ENCODE measurements around the gene GPR61.

GPR61 gene

GRCh38 chr1:109546311-109547109 lies 6.8 kb downstream of the GPR61 start:
- Mint-ChIP-seq H3K4me3 (peak overlapping the region; percentile 99), H3K36me3 (ENCODE audit: insufficient read depth) (peaks cover 16% of the 10 kb centered on the region), H3K27ac (ENCODE audit: low read depth) (peak overlapping the region; percentile 96), H3K27me3 (no peaks in the 10 kb centered on the region), H3K9me3 (no peaks in the 10 kb centered on the region), H3K4me1 (peaks cover 43% of the 10 kb centered on the region)
- ATAC-seq (replicated peaks; ENCODE audit: extremely low read depth, poor library complexity, severe bottlenecking), result peak; percentile 34
- peak; percentile 76 to 81 for DNase-seq (ENCODE audit: low spot score in 2 of 2)

DNA sequence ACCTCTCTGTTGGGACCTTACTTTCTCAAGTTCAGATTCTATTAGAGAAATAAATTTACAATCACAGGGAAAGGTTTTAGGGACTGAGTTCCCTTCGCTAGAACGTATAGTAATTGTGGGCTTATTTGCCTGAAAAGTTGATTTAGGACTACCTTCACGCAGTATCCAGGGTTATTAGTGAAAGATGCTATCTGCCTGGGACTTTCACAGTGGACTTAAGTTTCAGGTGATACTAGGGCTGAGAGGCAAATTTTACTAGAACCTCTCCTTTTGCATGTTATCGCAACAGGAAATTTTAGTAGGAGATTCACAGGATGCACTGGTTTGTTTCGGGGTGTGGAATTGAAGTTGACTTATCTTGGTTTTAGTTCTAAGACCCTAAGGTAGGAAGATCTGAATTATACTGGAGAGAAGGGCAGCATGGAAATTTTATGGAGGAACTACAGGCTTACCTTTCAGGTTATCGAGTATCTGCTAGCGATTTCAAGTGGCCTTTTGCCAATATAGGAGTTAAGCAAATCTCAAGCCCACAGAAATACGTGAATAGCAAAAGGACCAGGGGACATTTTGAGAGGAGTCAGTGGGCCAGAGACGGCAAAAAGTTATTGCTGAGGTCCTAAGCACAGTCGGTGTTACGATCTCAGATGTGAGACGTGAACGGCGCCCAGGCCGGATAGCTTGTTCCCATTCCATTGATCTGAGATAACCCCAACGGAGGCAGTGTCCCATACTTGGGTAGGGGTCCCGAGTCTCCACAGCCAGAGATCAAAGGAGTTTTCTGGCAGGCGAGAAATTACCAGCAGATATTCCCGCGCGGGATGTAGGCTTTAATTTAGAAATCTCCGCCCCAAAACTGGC lies 8.0 kb downstream of the GPR61 start:
- Mint-ChIP-seq H3K4me1 (peaks cover 46% of the 10 kb centered on the region), H3K4me3 (peak overlapping the region; percentile 99), H3K27ac (ENCODE audit: low read depth) (peak overlapping the region; percentile 96), H3K27me3 (no peaks in the 10 kb centered on the region), H3K9me3 (no peaks in the 10 kb centered on the region), H3K36me3 (ENCODE audit: insufficient read depth) (peaks cover 18% of the 10 kb centered on the region)
- DNase-seq (ENCODE audit: low spot score in 2 of 2) (no peak), ATAC-seq (replicated peaks; ENCODE audit: extremely low read depth, poor library complexity, severe bottlenecking) (no peak)

GRCh38 chr1:109548321-109549267 lies 8.9 kb downstream of the GPR61 start, which contains the start of gene GNAI3:
Gene GNAI3, plus strand, starts transcription at chr1:109548615. Its CDS starts 106 bp downstream, at chr1:109548721.
- H3K9me3 Mint-ChIP-seq, result no peaks in the 10 kb centered on the region
- H3K27me3 Mint-ChIP-seq, result no peaks in the 10 kb centered on the region
- peaks cover 18% of the 10 kb centered on the region for H3K36me3 Mint-ChIP-seq (ENCODE audit: insufficient read depth)

GRCh38 chr1:109556563-109556962 lies 16.9 kb downstream of the GPR61 start:
- Mint-ChIP-seq H3K9me3 (no peaks in the 10 kb centered on the region), H3K27ac (ENCODE audit: low read depth) (no peak overlapping the region), H3K4me3 (no peak overlapping the region), H3K27me3 (no peaks in the 10 kb centered on the region), H3K36me3 (ENCODE audit: insufficient read depth) (peaks cover 11% of the 10 kb centered on the region), H3K4me1 (peaks cover 75% of the 10 kb centered on the region)
- ATAC-seq (replicated peaks; ENCODE audit: extremely low read depth, poor library complexity, severe bottlenecking) (no peak), DNase-seq (ENCODE audit: low spot score in 2 of 2) (no peak)

More at GRCh38 chr1:109548321-109549267, 8.9 kb downstream of the GPR61 start, which contains the start of gene GNAI3:
- Mint-ChIP-seq H3K27ac (ENCODE audit: low read depth) (peak within 1 kb of the TSS; percentile 96), H3K4me3 (peak within 1 kb of the TSS; percentile 99), H3K4me1 (peaks cover 49% of the 10 kb centered on the region)
- DNase-seq (ENCODE audit: low spot score in 2 of 2) (peak; percentile 91 to 93), ATAC-seq (replicated peaks; ENCODE audit: extremely low read depth, poor library complexity, severe bottlenecking) (peak; percentile 97)

GRCh38 chr1:109557520-109557919 lies 17.8 kb downstream of the GPR61 start:
- Mint-ChIP-seq H3K27me3 (no peaks in the 10 kb centered on the region), H3K27ac (ENCODE audit: low read depth) (no peak overlapping the region), H3K4me3 (peak overlapping the region; percentile 4), H3K36me3 (ENCODE audit: insufficient read depth) (peaks cover 9% of the 10 kb centered on the region), H3K4me1 (peaks cover 82% of the 10 kb centered on the region), H3K9me3 (no peaks in the 10 kb centered on the region)
- no peak for ATAC-seq (replicated peaks; ENCODE audit: extremely low read depth, poor library complexity, severe bottlenecking)
- DNase-seq (ENCODE audit: low spot score in 2 of 2), result no peak

DNA sequence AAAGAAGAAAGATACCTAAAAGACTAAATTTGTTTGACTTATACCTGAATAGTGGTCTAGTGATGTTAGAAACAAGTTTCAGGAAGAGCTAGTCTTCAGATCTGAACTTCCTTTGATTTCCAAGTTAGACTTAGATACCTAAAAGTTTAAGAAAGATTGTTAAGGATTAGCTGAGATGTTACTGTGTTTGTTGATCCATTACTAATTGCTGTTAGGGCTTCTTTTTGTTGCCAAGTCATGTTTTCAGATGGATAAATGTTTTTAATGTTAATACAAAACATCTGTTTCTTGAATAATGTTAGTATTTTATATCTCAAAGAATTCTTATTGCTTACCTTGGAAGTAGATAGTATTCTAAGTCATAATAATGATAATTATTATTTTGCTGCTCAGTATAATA lies 20.3 kb downstream of the GPR61 start:
- Mint-ChIP-seq H3K27ac (ENCODE audit: low read depth) (no peak overlapping the region), H3K36me3 (ENCODE audit: insufficient read depth) (peaks cover 10% of the 10 kb centered on the region), H3K4me1 (peaks cover 81% of the 10 kb centered on the region), H3K9me3 (no peaks in the 10 kb centered on the region), H3K27me3 (no peaks in the 10 kb centered on the region), H3K4me3 (no peak overlapping the region)
- no peak for DNase-seq (ENCODE audit: low spot score in 2 of 2)
- no peak for ATAC-seq (replicated peaks; ENCODE audit: extremely low read depth, poor library complexity, severe bottlenecking)

DNA sequence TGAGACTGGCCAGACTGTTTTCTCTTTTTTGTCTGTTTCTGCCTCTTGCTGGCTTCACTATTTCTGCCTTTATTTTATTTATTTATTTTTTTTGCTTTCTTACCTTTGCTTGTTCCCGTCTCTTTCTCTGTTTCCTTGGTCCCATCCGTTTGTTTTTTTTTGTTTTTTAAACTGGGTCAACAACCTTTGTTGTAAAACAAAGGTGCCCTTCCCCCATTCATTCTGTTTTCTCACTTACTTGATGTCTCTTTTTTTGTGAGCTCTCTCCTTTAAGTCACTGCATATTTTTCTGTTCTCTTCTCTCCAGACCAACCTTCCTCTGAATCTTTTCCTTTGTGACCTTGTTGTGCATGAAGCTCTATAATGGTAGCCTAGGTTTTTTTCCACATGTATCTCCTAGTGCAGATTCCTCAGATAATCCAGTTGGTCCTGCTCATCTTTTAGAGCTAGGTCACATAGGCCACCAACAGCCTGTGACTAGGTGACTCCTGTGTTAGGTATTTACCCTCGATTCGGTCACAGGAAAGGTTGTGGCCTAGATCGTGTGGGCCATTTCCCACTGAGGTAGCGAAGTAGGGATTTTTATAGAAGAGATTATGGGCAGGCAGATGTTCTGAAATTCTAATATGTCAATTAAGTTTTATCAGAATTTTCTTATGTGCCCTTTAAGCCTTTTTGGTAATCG lies 24.7 kb downstream of the GPR61 start:
- H3K27ac Mint-ChIP-seq (ENCODE audit: low read depth), result peak overlapping the region; percentile 69

DNA sequence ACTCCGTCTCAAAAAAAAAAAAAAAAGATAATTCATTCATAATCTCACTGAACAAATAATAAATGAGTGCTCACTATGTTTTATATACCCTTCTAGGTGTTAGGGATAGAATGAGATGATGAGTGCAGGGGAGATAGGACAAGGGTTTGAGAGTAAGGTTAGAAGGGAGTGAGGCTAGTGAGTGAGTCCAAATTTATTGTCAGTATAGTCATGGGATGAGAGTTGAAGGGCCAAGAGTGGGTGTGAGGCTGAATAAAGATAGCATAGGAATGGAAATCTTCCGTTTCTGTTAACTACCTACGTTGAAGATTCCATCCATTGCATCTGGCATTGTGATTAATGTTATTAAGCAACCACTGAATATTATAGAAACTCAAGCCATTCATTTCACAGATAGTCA lies 25.6 kb downstream of the GPR61 start:
- H3K36me3 Mint-ChIP-seq (ENCODE audit: insufficient read depth), result peaks cover 1% of the 10 kb centered on the region
- DNase-seq (ENCODE audit: low spot score in 2 of 2) (no peak), ATAC-seq (replicated peaks; ENCODE audit: extremely low read depth, poor library complexity, severe bottlenecking) (no peak)
- H3K4me1 Mint-ChIP-seq, result peaks cover 67% of the 10 kb centered on the region
- H3K27me3 Mint-ChIP-seq, result no peaks in the 10 kb centered on the region
- peak overlapping the region; percentile 58 for H3K27ac Mint-ChIP-seq (ENCODE audit: low read depth)
- H3K9me3 Mint-ChIP-seq, result no peaks in the 10 kb centered on the region
- H3K4me3 Mint-ChIP-seq, result no peak overlapping the region

More for the DNA sequence above, 24.7 kb downstream of the GPR61 start:
- H3K27me3 Mint-ChIP-seq, result no peaks in the 10 kb centered on the region
- no peak for DNase-seq (ENCODE audit: low spot score in 2 of 2)
- peaks cover 1% of the 10 kb centered on the region for H3K36me3 Mint-ChIP-seq (ENCODE audit: insufficient read depth)
- no peak for ATAC-seq (replicated peaks; ENCODE audit: extremely low read depth, poor library complexity, severe bottlenecking)
- no peaks in the 10 kb centered on the region for H3K9me3 Mint-ChIP-seq
- no peak overlapping the region for H3K4me3 Mint-ChIP-seq
- peaks cover 75% of the 10 kb centered on the region for H3K4me1 Mint-ChIP-seq

- peaks cover 50% of the 10 kb centered on the region for H3K4me1 Mint-ChIP-seq
- ATAC-seq (replicated peaks; ENCODE audit: extremely low read depth, poor library complexity, severe bottlenecking) (no peak), DNase-seq (ENCODE audit: low spot score in 2 of 2) (no peak)
- H3K4me3 Mint-ChIP-seq, result no peak overlapping the region
- peaks cover 1% of the 10 kb centered on the region for H3K36me3 Mint-ChIP-seq (ENCODE audit: insufficient read depth)
- peak overlapping the region; percentile 1 for H3K27ac Mint-ChIP-seq (ENCODE audit: low read depth)
- H3K9me3 Mint-ChIP-seq, result no peaks in the 10 kb centered on the region
- H3K27me3 Mint-ChIP-seq, result no peaks in the 10 kb centered on the region
Measured at GRCh38 chr1:109566982-109567381, 27.3 kb downstream of the GPR61 start.

DNA sequence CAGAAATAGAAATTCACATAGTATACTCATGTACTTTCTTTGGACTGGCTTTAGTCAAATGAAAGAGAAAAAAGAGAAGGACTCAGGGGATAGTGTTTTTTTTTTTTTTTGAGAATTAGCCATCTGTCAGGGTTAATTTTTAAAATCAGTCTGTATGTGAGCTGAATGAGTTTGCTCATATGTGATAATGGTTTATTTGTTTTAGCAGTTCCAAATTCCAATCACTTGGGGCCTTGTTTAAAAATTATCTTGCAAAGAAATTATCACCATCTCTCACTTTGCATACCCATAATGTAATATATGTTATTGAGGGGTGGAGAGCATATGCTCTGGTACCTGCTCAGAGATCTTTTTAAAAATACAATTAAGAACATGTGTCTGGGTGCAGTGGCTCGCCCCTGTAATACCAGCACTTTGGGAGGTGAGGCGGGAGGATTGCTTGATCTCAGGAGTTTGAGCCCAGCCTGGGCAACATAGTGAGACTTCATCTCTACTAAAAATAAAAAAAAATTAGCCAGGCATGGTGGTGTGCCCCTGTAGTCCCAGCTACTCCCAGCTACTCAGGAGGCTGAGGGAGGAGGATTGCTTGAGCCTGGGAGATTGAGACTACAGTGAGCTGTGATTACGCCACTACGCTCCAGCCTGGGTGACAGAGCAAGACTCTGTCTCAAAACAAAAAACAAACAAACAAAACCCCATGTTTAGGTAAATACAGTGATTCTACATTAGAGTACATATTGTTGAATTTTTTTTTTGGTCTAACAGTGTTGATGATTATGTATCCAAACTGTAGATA lies 28.4 kb downstream of the GPR61 start:
- no peaks in the 10 kb centered on the region for H3K27me3 Mint-ChIP-seq
- H3K27ac Mint-ChIP-seq (ENCODE audit: low read depth), result no peak overlapping the region

GRCh38 chr1:109569323-109569722 lies 29.7 kb downstream of the GPR61 start:
- ATAC-seq (replicated peaks; ENCODE audit: extremely low read depth, poor library complexity, severe bottlenecking) (no peak), DNase-seq (ENCODE audit: low spot score in 2 of 2) (no peak)
- Mint-ChIP-seq H3K4me1 (peaks cover 43% of the 10 kb centered on the region), H3K27me3 (no peaks in the 10 kb centered on the region), H3K36me3 (ENCODE audit: insufficient read depth) (peaks cover 1% of the 10 kb centered on the region), H3K27ac (ENCODE audit: low read depth) (no peak overlapping the region), H3K4me3 (no peak overlapping the region), H3K9me3 (no peaks in the 10 kb centered on the region)

More for the DNA sequence above, 28.4 kb downstream of the GPR61 start:
- no peaks in the 10 kb centered on the region for H3K9me3 Mint-ChIP-seq
- H3K4me3 Mint-ChIP-seq, result no peak overlapping the region
- H3K4me1 Mint-ChIP-seq, result peaks cover 53% of the 10 kb centered on the region
- no peak for ATAC-seq (replicated peaks; ENCODE audit: extremely low read depth, poor library complexity, severe bottlenecking)
- peaks cover 1% of the 10 kb centered on the region for H3K36me3 Mint-ChIP-seq (ENCODE audit: insufficient read depth)
- DNase-seq (ENCODE audit: low spot score in 2 of 2), result no peak

Measured in central memory CD8-positive, alpha-beta T cell (primary cell).